PC-3 (cell line): ENCODE measurements around the gene IL21R.

Experiments used
- CTCF ChIP-seq: fragments of 300-600 bp; sonication (generic); conservative IDR thresholded peaks from 2 replicates; pipeline ENCODE4 v1.5.1; 2017; ENCODE audit warnings: antibody characterized with exemption, low read depth, mild to moderate bottlenecking, low read length
- EZH2 ChIP-seq: fragments of 300-600 bp; sonication (generic); IDR thresholded peaks from one replicate; pipeline ENCODE4 v1.6.1; 2017; ENCODE audit warnings: antibody characterized with exemption, mild to moderate bottlenecking, low read length; ENCODE audit not compliant: unreplicated experiment

DNA sequence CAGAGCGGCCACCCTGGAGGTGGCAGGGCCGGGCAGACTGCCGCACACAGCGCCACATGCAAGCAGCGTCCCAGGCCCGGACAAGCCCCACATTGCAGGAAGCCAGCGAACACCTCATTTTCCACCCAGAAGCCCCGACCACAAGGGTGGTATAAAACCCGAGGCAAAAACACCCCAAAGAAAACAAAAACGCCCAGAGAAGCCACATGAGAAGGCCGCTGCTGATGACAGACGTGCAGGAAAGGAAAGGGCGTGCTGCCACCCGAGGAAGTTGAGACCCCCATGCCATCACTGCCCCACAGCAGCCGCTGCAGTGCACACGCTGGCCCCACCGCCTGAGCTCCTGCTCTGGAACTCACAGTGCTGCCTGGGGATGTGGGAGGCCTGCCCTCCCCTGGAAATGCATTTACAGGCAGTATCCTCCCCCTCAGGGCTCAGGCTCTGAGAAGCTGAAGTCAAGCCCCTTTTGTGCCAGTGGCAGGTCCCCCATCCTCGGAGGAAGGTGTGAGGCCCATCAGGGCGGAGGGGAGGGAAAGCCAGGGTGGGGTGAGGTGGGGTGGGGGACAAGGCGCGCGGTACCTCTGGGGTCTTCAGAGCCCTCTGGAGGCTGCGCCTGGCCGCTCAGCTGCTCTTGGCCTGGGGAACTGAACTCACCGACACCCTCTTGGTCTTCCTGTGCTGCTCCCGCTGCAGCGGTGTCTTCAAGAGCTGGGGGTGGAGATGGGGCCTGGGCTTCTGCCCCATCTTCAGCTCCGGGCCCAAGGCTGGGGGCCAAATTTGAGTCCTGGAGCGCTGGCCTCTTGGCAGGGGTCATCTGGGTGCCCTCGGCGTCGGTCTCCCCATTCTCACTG, 62.0 kb downstream of the IL21R start:
- TF ChIP-seq CTCF: no peak
- no peak for TF ChIP-seq EZH2
